Neutrophil (primary cell): ENCODE data around the gene PIN4.
A peak's percentile ranks its signal among the peaks of the same experiment; 100 is the strongest.

ENCODE experiments used
- H3K27ac ChIP-seq: fragments of 200-600 bp; sonication (generic); 2 replicates; pipeline ENCODE4 v1.5.1; 2016; ENCODE audit warnings: mild to moderate bottlenecking, moderate library complexity
- H3K27me3 ChIP-seq: fragments of 200-600 bp; sonication (generic); 2 replicates; pipeline ENCODE4 v1.6.0; 2016; ENCODE audit warnings: mild to moderate bottlenecking
- H3K36me3 ChIP-seq: fragments of 200-600 bp; sonication (generic); 2 replicates; pipeline ENCODE4 v1.5.1; 2017
- H3K4me1 ChIP-seq, 2 experiments: fragments of 200-600 bp in 1 of 2; sonication (generic) in 1 of 2; 1 replicate in 1 of 2; 2 replicates in 1 of 2; pipeline versions ENCODE4 v1.5.1 to v1.6.1; 2013 to 2016; ENCODE audit warnings: low read depth in 1 of 2, low read length in 1 of 2, mild to moderate bottlenecking in 1 of 2, moderate library complexity in 1 of 2; ENCODE audit not compliant: control insufficient read depth in 1 of 2, insufficient read depth in 1 of 2
- H3K4me3 ChIP-seq, 2 experiments: fragments of 200-600 bp in 1 of 2; sonication (generic) in 1 of 2; 1 replicate in 1 of 2; 2 replicates in 1 of 2; pipeline ENCODE4 v1.5.1; 2013 to 2016; ENCODE audit warnings: low read depth in 1 of 2, low read length in 1 of 2, mild to moderate bottlenecking in 1 of 2, moderate library complexity in 1 of 2
- H3K9me3 ChIP-seq: fragments of 200-600 bp; sonication (generic); 2 replicates; pipeline ENCODE4 v1.5.1; 2016
- TF ChIP-seq, protein P1 (sequence below): fragments of 200-600 bp; sonication (generic); IDR thresholded peaks from 2 replicates; pipeline ENCODE4 v1.5.1; 2016; ENCODE audit warnings: antibody characterized with exemption

Gene PIN4

DNA sequence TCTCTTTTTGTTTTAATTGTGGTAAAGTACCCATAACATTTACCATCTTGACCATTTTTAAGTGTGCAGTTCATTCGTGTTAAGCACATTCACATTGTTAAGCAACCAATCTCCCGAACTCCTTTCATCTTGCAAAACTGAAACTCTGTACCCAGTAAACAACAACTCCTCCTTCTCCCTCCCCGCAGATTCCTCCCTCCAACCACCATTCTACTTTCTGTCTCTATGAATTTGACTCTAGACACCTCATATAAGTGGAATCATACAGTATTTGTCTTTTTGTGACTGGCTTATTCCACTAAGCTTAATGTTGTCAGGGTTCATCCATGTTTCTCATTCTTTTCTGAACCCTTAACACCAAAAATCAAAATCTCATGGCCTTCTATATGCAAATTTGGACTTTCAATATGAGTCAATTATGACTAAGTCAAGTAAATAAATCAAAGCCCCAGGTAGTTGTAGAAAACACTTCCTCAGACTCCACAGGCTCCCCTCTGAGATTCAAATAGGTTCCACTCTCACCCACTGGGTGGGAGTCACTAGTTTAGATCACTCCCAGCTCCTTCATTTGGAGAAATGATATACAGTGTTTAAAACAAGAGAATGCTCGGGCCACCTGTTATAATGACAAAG, 40.1 kb upstream of the PIN4 start:
- Histone ChIP-seq H3K27ac (peak overlapping the region; percentile 27), H3K27me3 (no peaks in the 10 kb centered on the region), H3K36me3 (peaks cover 93% of the 10 kb centered on the region), H3K4me3 (no peak overlapping the region), H3K4me1 (no peaks in the 10 kb centered on the region), H3K9me3 (no peaks in the 10 kb centered on the region)
- TF ChIP-seq, protein P1, sequence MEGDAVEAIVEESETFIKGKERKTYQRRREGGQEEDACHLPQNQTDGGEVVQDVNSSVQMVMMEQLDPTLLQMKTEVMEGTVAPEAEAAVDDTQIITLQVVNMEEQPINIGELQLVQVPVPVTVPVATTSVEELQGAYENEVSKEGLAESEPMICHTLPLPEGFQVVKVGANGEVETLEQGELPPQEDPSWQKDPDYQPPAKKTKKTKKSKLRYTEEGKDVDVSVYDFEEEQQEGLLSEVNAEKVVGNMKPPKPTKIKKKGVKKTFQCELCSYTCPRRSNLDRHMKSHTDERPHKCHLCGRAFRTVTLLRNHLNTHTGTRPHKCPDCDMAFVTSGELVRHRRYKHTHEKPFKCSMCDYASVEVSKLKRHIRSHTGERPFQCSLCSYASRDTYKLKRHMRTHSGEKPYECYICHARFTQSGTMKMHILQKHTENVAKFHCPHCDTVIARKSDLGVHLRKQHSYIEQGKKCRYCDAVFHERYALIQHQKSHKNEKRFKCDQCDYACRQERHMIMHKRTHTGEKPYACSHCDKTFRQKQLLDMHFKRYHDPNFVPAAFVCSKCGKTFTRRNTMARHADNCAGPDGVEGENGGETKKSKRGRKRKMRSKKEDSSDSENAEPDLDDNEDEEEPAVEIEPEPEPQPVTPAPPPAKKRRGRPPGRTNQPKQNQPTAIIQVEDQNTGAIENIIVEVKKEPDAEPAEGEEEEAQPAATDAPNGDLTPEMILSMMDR, result no peak

DNA sequence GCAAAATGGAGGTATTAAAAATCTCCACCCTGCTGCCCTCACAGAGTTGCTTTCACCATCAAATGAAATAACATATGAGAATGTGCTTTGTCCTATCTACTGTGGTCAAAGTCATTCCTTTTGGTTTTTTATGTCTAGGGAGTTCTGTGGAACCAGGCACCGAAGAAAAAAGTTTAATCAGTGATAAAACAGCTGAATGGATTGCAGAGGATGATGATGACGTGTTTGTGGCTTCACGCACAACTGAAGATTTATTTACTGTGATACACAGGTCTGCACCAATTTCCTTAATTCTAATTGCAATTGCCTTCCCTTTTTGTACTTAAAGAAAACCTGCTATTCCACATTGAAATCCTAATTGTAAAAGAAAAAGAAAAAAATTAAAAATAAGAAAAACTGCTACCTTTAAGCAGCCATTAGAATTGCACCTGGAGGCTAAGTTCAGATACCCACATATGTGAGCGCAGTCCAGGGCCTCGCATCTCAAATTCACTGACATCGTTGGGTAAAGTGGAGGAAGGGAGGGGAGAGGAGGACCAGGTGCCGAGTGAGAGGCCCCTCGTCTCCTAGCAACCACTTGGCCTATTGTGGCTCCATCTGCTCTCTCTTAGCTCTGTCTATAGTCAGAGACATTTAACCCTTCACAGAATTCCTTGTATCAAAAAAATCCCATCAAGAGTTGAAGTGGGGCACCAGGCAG, 39.3 kb upstream of the PIN4 start:
- Histone ChIP-seq H3K36me3 (peaks cover 86% of the 10 kb centered on the region), H3K27ac (peak overlapping the region; percentile 47), H3K4me1 (no peaks in the 10 kb centered on the region), H3K9me3 (no peaks in the 10 kb centered on the region), H3K27me3 (no peaks in the 10 kb centered on the region), H3K4me3 (no peak overlapping the region)
- TF ChIP-seq, protein P1, result no peak

DNA sequence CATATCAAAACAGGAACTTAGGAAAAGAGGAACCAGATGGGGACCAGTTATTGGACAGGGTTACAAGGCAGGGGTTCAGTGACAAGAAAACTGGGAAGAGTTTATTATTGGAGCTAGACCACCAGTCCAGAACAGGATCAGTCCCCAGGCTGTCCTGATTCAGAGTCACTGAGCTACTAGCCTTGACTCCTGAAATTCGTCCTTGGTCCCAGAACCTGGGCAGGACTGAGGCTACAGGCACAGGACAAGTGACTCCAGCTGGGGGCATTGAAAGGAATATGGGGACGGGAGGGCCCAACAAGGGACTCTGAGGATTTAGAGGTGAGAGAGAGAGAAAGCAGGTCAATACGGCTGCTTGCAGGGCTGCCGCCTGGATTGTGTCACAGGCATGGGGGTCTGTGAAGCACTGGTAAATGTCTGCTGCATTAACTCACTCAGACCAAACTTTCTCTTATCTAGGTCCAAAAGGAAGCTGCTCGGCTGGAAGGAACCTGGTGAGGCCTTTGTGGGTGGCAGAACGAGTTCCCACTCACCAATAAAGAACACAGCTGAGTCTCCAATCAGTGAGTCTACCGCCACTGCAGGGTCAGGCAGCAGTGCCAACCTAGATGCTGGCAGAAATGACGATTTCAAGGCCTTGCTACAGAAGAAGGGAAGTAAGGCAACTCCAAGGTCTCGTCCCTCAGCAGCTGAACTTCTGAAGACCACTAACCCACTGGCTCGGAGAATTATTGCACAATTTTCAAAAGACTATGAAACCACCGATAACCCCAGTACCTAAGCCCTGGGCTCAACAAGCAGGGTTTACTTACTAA, 38.6 kb upstream of the PIN4 start:
- TF ChIP-seq, protein P1, result no peak
- Histone ChIP-seq H3K27me3 (no peaks in the 10 kb centered on the region), H3K27ac (peak overlapping the region; percentile 47), H3K4me1 (no peaks in the 10 kb centered on the region), H3K36me3 (peaks cover 79% of the 10 kb centered on the region), H3K4me3 (no peak overlapping the region), H3K9me3 (no peaks in the 10 kb centered on the region)

DNA sequence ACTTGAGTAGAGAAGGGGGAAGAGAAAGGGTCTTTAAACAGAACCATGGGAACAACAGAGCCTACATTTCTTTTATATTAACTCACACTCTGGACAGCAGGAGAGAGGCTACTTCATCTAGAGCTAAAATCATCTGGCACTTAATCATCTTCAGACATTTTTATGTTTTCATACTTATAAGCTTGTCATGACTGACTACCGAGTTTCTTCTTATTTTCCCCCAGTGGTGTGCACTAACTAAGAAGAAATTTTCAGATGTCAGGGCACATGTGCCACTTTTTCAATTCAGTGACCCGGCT, 38.0 kb upstream of the PIN4 start:
- TF ChIP-seq, protein P1, result no peak
- H3K27ac ChIP-seq, result peak overlapping the region; percentile 47

DNA sequence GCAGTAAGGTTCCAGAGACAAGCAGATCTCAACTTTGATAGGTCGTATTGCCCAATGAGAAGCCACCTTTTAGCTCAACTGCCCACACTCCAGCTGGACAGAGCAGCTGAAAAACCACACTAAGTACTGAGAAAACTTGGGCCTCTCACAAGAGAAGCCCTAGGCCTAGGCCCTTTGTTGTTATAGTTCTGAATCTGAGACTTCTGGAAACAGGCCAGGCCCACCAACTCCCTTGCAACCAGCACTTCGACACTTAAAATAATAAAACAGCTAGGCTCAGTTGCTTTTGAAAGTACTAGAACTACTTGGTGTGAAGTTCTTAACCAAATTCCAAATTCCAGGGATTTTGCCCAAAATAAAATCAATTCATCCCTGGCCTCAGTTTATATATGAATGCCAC, 36.4 kb upstream of the PIN4 start:
- TF ChIP-seq, protein P1, result no peak
- Histone ChIP-seq H3K27ac (no peak overlapping the region), H3K27me3 (no peaks in the 10 kb centered on the region), H3K4me3 (no peak overlapping the region), H3K4me1 (no peaks in the 10 kb centered on the region), H3K36me3 (peaks cover 57% of the 10 kb centered on the region), H3K9me3 (no peaks in the 10 kb centered on the region)

More for the DNA sequence above, 38.0 kb upstream of the PIN4 start:
- Histone ChIP-seq H3K4me3 (no peak overlapping the region), H3K27me3 (no peaks in the 10 kb centered on the region), H3K36me3 (peaks cover 73% of the 10 kb centered on the region), H3K4me1 (no peaks in the 10 kb centered on the region), H3K9me3 (no peaks in the 10 kb centered on the region)
